ENCODE results near the gene KDM2B.

DNA sequence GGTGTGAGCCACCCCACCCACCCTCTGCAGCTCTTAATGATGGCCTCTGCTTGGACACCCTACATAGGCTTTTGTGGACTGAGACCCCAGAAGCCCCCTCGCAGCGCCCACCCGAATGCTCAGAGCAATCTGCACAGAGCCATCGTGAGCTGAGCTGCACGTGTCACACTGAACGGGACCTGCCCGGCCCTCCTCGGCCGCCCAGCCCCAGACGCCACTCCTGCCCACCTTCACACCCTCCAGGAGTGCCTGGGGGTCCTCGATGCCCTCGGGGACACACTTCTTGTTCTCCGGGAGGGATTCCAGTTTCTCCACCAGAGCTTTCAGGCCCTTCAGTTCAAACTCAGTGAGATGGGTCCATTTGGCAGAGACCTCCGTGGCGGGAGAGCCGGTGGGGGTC lies 71.5 kb downstream of the KDM2B start:
- TF ChIP-seq, protein P1, sequence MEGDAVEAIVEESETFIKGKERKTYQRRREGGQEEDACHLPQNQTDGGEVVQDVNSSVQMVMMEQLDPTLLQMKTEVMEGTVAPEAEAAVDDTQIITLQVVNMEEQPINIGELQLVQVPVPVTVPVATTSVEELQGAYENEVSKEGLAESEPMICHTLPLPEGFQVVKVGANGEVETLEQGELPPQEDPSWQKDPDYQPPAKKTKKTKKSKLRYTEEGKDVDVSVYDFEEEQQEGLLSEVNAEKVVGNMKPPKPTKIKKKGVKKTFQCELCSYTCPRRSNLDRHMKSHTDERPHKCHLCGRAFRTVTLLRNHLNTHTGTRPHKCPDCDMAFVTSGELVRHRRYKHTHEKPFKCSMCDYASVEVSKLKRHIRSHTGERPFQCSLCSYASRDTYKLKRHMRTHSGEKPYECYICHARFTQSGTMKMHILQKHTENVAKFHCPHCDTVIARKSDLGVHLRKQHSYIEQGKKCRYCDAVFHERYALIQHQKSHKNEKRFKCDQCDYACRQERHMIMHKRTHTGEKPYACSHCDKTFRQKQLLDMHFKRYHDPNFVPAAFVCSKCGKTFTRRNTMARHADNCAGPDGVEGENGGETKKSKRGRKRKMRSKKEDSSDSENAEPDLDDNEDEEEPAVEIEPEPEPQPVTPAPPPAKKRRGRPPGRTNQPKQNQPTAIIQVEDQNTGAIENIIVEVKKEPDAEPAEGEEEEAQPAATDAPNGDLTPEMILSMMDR (conservative IDR thresholded peaks at IDR 0.05; ENCODE audit: low read depth, low read length) = no peak
- TF ChIP-seq EZH2 (IDR thresholded peaks at IDR 0.05; ENCODE audit: borderline replicate concordance, low read depth, low read length, poor library complexity, severe bottlenecking) = no peak
